Breast epithelium (tissue), 4 donors: Measurements from ENCODE around the gene DPYSL4. TPM values are rescaled to one million over a fixed set of nuclear protein-coding genes. Genes with fewer than 3 reads are reported as not detected.

Experiments
- DNase-seq, 2 donors: peaks; one replicate each; pipeline ENCODE4 v3.0.0-alpha.2; 2019; ENCODE audit warnings: low spot score in 2 of 2
- H3K27ac ChIP-seq, 2 donors: fragments of 200-600 bp; sonication (generic) in 1 of 2; one replicate each; pipeline ENCODE4 v1.5.1; 2016 to 2019; ENCODE audit warnings: mild to moderate bottlenecking in 1 of 2
- H3K27me3 ChIP-seq, 2 donors: fragments of 200-600 bp; sonication (generic) in 1 of 2; one replicate each; pipeline versions ENCODE4 v1.5.1 to v1.6.0; 2017 to 2019; ENCODE audit warnings: control low read depth in 1 of 2, mild to moderate bottlenecking in 1 of 2
- H3K36me3 ChIP-seq: fragments of 200-600 bp; one replicate; pipeline ENCODE4 v1.5.1; 2019
- H3K4me1 ChIP-seq, 2 donors: fragments of 200-600 bp; sonication (generic); one replicate each; pipeline ENCODE4 v1.5.1; 2016 to 2019; ENCODE audit warnings: control low read depth in 1 of 2
- H3K4me3 ChIP-seq, 3 donors: fragments of 200-600 bp; sonication (generic); 1 replicate in 2 of 3; 2 replicates in 1 of 3; pipeline ENCODE4 v1.5.1; 2016 to 2019; ENCODE audit warnings: mild to moderate bottlenecking in 3 of 3, moderate library complexity in 2 of 3
- H3K9me3 ChIP-seq, 2 donors: fragments of 200-600 bp; sonication (generic) in 1 of 2; one replicate each; pipeline ENCODE4 v1.5.1; 2016 to 2019; ENCODE audit warnings: control low read depth in 1 of 2
- CTCF ChIP-seq, 3 donors: fragments of 450-650 bp; IDR thresholded peaks; one replicate each; pipeline ENCODE4 v1.5.1; 2016 to 2017; ENCODE audit warnings: antibody characterized with exemption in 3 of 3, mild to moderate bottlenecking in 3 of 3, moderate library complexity in 3 of 3
- POLR2A ChIP-seq: fragments of 450-650 bp; IDR thresholded peaks from one replicate; pipeline ENCODE4 v1.6.1; 2016; ENCODE audit warnings: antibody characterized with exemption, mild to moderate bottlenecking, moderate library complexity
- POLR2AphosphoS5 ChIP-seq, 3 donors: sonication (generic); formaldehyde crosslinking; IDR thresholded peaks; one replicate each; pipeline ENCODE4 v1.6.1; 2017; ENCODE audit warnings: antibody characterized with exemption in 3 of 3
- intact Hi-C: fragments of 100-400 bp; cut with DNase I; formaldehyde crosslinking; loops from one replicate; pipeline ENCODE4 v1.15.1; 2023; ENCODE audit warnings: low total_unique reads
- total RNA-seq, 3 donors: library from RNA; depleted of rRNA; stranded (reverse); fragments of >200 nt; gene quantifications; one replicate each; pipeline ENCODE4 v1.1.0, GENCODE V29; 2016

DPYSL4 gene
- total RNA-seq, 3 donors from 2014 or later = 1.9 to 2.3 (median 2.1) TPM

GRCh38 chr10:132169031-132169765, 17.6 kb upstream of the DPYSL4 start:
- Histone ChIP-seq H3K27me3 (no peaks in the 10 kb centered on the region), H3K4me3 (no peak overlapping the region), H3K9me3 (no peaks in the 10 kb centered on the region), H3K4me1 (no peaks in the 10 kb centered on the region), H3K36me3 (no peaks in the 10 kb centered on the region), H3K27ac (no peak overlapping the region)
- intact Hi-C loops = no loop called here
- no peak for TF ChIP-seq CTCF (IDR thresholded peaks at IDR 0.05)
- TF ChIP-seq POLR2A = no peak
- TF ChIP-seq POLR2AphosphoS5 (IDR thresholded peaks at IDR 0.05) = no peak
- DNase-seq = no peak

DNA sequence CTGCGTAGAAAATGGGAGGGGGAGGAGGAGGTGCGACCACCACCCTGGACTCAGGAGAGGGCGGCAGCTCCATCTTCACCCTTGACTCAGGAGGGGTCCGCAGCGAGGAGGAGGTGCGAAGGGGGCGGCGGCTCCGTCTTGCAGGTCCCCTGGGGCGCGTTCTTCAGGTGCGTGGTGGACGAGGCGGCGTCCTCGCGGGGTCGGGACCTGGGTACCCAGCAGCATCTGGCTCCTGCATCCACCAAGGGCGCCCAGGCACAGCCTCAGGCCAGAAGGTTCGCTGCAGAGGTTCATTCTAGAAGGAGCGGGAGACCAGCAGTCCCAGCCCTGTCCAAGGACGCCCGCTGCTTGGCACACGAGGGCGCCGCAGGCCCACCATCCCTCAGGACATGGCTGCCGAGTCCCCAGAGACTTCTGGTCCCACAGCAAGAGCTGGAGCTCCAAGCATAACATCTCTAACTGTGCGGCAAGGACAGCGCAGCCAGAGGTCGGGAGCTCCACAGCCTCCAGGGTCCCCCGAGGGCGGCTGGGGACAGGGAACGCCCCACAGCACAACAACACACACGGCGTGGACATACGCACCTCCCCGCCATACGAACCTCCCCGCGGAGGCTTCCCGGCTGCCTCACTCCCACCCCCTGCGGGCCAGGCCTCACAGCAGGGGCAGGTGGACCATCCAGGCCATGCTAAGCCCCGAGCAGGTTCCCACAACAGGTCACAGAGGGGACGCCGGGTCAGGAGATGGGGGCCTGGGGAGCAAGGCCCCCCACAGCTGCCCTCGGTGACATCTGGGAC, 16.8 kb upstream of the DPYSL4 start:
- no peaks in the 10 kb centered on the region for H3K27me3 ChIP-seq
- no peaks in the 10 kb centered on the region for H3K9me3 ChIP-seq
- H3K4me3 ChIP-seq = no peak overlapping the region
- no peak for DNase-seq
- no peaks in the 10 kb centered on the region for H3K4me1 ChIP-seq
- no peaks in the 10 kb centered on the region for H3K36me3 ChIP-seq
- no peak overlapping the region for H3K27ac ChIP-seq
- no peak for TF ChIP-seq POLR2AphosphoS5 (IDR thresholded peaks at IDR 0.05)
- TF ChIP-seq POLR2A = no peak
- no peak for TF ChIP-seq CTCF (IDR thresholded peaks at IDR 0.05)
- intact Hi-C loops = no loop called here

- Histone ChIP-seq H3K4me1 (no peaks in the 10 kb centered on the region), H3K27me3 (no peaks in the 10 kb centered on the region), H3K9me3 (no peaks in the 10 kb centered on the region), H3K27ac (no peak overlapping the region), H3K4me3 (no peak overlapping the region), H3K36me3 (no peaks in the 10 kb centered on the region)
- no peak for DNase-seq
- intact Hi-C loops = no loop called here
- TF ChIP-seq CTCF (IDR thresholded peaks at IDR 0.05) = no peak
- no peak for TF ChIP-seq POLR2A
- TF ChIP-seq POLR2AphosphoS5 (IDR thresholded peaks at IDR 0.05) = no peak
Measured at GRCh38 chr10:132170561-132171361, 16.0 kb upstream of the DPYSL4 start.

- no peak for TF ChIP-seq POLR2AphosphoS5 (IDR thresholded peaks at IDR 0.05)
- no peak for TF ChIP-seq CTCF (IDR thresholded peaks at IDR 0.05)
- no peak for TF ChIP-seq POLR2A
- Histone ChIP-seq H3K9me3 (no peaks in the 10 kb centered on the region), H3K27ac (no peak overlapping the region), H3K27me3 (peaks cover 0 to 4% of the 10 kb centered on the region in 2 donors), H3K4me3 (no peak overlapping the region), H3K36me3 (no peaks in the 10 kb centered on the region), H3K4me1 (no peaks in the 10 kb centered on the region)
- intact Hi-C loops = no loop called here
- DNase-seq = no peak
Measured at GRCh38 chr10:132172091-132173066, 14.4 kb upstream of the DPYSL4 start.
